SU-DHL-6 (cell line): Measurements from ENCODE around the gene OCSTAMP.

ENCODE experiments used
- CTCF ChIP-seq: fragments of 200-600 bp; sonication (generic); IDR thresholded peaks from one replicate; pipeline ENCODE4 v1.5.1; 2017; ENCODE audit warnings: antibody characterized with exemption, mild to moderate bottlenecking, low read length, moderate library complexity; ENCODE audit not compliant: insufficient read depth, poor library complexity, severe bottlenecking
- EZH2phosphoT487 ChIP-seq: fragments of 200-600 bp; sonication (generic), shearing (Covaris generic); conservative IDR thresholded peaks from 2 replicates; pipeline ENCODE4 v1.6.1; 2018; ENCODE audit warnings: mild to moderate bottlenecking, antibody characterized with exemption, low read length, moderate library complexity, mixed read lengths

- TF ChIP-seq CTCF, result no peak
- no peak for TF ChIP-seq EZH2phosphoT487
Measured at GRCh38 chr20:46563860-46564221, 13.4 kb upstream of the OCSTAMP start.
